Mesodermal cell (in vitro differentiated cells): Measurements from ENCODE around the gene LAIR2.

Experiments used
- H3K27ac ChIP-seq: 2 replicates; pipeline ENCODE4 v1.7.0; 2013; ENCODE audit warnings: mild to moderate bottlenecking, low read depth, low read length, moderate library complexity; ENCODE audit not compliant: severe bottlenecking
- H3K36me3 ChIP-seq: 2 replicates; pipeline ENCODE4 v1.7.1; 2013; ENCODE audit warnings: mild to moderate bottlenecking, low read length, moderate library complexity; ENCODE audit not compliant: control insufficient read depth, insufficient read depth
- H3K4me1 ChIP-seq: one replicate; pipeline ENCODE4 v1.7.1; 2013; ENCODE audit warnings: mild to moderate bottlenecking, low read length; ENCODE audit not compliant: insufficient read depth, control insufficient read depth, poor library complexity, severe bottlenecking
- H3K4me3 ChIP-seq: 2 replicates; pipeline ENCODE4 v1.7.0; 2013; ENCODE audit warnings: low read length, control low read depth, mild to moderate bottlenecking; ENCODE audit not compliant: insufficient read depth, poor library complexity, severe bottlenecking; ENCODE audit errors: extremely low read depth
- H3K9me3 ChIP-seq: 2 replicates; pipeline ENCODE4 v1.7.1; 2013; ENCODE audit warnings: mild to moderate bottlenecking, low read length, moderate library complexity; ENCODE audit not compliant: control insufficient read depth
- WGBS, 2 experiments: methylation state at CpG; one replicate each; pipeline ENCODE4 v1.1.5; 2013; ENCODE audit warnings: missing lambda C conversion rate in 2 of 2; ENCODE audit not compliant: insufficient coverage in 2 of 2; 5-methylcytosine and 5-hydroxymethylcytosine counted together

Gene LAIR2

DNA sequence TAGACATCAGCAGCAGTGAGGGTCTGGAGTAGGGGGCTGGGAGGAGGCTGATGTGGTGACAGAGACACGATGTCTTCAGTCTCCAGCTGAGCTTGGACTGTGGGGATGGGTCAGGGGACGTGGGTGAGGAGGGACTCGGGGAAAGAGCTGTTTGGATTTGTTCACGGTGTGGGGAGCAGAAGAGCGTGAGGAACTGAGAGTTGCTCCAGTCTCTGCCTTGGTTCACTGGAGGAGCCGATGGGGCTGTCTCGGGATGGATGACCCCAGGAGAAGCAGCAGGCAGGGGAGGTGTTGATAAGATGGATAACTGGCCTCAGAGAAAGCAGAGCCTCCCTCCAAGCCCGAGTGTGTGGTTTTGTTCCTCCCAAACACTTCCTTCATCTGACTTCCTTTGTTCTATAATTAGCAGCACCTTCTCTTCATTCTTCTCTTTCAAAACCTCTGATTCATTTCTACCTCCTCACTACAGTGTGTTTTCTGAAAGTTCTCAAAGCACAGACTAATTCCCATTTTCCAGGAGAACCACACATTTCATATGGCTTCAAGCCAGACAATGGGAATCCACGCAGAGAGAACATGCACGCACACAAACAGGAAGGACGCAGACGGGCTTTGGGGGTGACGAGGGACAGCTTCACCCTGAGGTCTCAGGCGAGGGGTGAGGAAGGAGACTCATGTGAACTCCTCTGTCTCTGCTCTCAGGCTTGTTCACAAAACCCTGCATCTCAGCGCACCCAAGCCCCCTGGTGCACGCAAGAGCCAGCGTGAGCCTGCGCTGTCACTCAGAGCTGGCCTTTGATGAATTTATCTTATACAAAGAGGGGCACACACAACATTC is 18.6 kb downstream of the LAIR2 start:
- 66 to 68% methylated on average over 11 of the region's 18 CpGs for whole genome bisulfite sequencing, 2 experiments
- no peak overlapping the region for H3K4me3 ChIP-seq
- H3K4me1 ChIP-seq, result no peaks in the 10 kb centered on the region
- H3K36me3 ChIP-seq, result no peaks in the 10 kb centered on the region
- peaks cover 56% of the 10 kb centered on the region for H3K9me3 ChIP-seq
- no peak overlapping the region for H3K27ac ChIP-seq

DNA sequence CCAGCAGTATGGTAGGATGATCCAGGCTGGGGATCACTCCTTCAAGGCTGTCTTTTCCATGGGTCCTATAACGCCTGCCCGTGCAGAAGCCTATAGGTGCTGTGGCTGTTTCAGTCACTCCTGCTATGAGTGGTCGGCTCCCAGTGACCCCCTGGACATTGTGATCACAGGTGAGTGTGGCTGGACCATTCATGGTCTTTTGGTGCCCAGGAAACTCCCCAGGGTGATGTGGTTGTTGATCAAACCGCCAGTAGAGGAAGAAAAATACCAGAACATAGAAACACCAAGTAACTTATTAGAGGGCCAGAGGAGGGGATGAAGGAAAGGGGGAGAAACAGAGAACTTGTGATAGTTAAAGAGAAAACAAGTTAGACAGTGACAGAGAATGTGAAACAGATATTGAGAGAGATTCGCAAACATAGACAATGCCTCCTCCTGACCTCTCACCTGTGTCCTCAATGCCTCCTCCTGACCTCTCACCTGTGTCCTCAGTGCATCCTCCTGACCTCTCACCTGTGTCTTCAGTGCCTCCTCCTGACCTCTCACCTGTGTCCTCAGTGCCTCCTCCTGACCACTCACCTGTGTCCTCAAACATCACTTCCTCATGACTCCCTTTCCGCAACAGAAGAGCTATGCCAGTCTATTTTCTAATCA is 19.4 kb downstream of the LAIR2 start:
- peaks cover 54% of the 10 kb centered on the region for H3K9me3 ChIP-seq
- no peaks in the 10 kb centered on the region for H3K4me1 ChIP-seq
- 74 to 89% methylated on average over 3 to 4 of the region's 6 CpGs for WGBS, 2 experiments
- H3K27ac ChIP-seq, result no peak overlapping the region
- no peaks in the 10 kb centered on the region for H3K36me3 ChIP-seq
- H3K4me3 ChIP-seq, result no peak overlapping the region

DNA sequence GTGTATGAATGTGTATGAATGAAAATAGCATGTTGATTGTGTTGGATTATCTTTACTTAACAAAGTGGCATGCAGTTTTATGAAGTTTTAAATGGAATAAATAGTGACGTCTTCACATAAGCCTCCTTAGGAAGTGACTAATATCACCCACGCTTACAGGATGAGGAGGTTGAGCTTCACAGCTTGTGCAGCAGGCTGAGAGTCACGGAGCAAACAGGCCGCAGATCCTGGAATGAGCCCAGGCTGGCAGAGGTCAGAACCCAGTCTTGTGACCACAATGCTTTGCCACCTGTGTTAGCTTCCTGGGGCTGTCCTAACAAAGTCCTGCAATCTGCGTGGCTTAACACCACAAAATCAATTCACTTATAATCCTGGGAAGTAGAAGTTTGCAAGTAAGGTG is 20.8 kb downstream of the LAIR2 start:
- Histone ChIP-seq H3K9me3 (peaks cover 61% of the 10 kb centered on the region), H3K4me1 (no peaks in the 10 kb centered on the region), H3K27ac (no peak overlapping the region), H3K4me3 (no peak overlapping the region), H3K36me3 (no peaks in the 10 kb centered on the region)
- WGBS, 2 experiments, result 61 to 71% methylated on average over 3 to 4 of the region's 5 CpGs

DNA sequence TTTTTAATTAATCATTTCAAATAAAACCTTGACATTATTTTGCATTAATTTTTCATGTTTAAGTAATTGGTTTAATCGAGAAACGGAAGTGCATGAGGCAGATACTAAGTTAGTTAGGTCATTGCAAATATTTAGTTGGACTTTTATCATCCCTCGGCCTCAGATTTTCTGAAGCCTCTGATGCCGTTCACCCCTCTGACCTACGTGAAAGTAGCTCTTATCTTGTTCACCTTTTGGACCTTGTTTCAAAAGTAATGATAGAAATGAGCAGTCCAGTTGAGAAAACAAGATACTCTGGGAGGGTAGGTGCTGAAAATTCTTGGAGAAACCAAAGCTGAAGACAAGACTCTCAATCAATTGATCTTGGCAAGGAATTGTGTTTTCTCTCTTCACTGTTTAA is 23.0 kb downstream of the LAIR2 start:
- no peaks in the 10 kb centered on the region for H3K36me3 ChIP-seq
- peaks cover 59% of the 10 kb centered on the region for H3K9me3 ChIP-seq
- H3K27ac ChIP-seq, result no peak overlapping the region
- 52 to 66% methylated on average over 3 to 5 of the region's 5 CpGs for WGBS, 2 experiments
- H3K4me3 ChIP-seq, result no peak overlapping the region
- no peaks in the 10 kb centered on the region for H3K4me1 ChIP-seq

DNA sequence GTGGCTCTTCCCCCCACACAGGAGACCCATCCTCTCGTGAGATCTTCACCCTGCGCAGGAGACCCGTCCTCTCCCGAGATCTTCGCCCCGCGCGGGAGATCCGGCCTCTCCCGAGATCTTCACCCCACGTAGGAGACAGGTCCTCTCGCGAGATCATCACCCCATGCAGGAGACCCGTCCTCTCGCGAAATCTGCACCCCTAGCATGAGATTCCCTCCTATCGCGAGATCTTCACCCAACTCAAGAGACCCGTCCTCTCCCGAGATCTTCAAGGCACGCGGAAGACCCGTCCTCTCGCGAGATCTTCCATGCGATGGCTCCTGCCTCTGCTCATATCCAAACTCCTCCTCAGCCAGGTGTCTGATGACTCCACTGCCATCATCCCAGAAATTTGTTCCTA is 24.3 kb downstream of the LAIR2 start:
- no peaks in the 10 kb centered on the region for H3K36me3 ChIP-seq
- no peaks in the 10 kb centered on the region for H3K4me1 ChIP-seq
- WGBS, 2 experiments, result 77 to 83% methylated on average over 19 to 26 of the region's 26 CpGs
- H3K4me3 ChIP-seq, result no peak overlapping the region
- H3K9me3 ChIP-seq, result peaks cover 58% of the 10 kb centered on the region
- no peak overlapping the region for H3K27ac ChIP-seq

DNA sequence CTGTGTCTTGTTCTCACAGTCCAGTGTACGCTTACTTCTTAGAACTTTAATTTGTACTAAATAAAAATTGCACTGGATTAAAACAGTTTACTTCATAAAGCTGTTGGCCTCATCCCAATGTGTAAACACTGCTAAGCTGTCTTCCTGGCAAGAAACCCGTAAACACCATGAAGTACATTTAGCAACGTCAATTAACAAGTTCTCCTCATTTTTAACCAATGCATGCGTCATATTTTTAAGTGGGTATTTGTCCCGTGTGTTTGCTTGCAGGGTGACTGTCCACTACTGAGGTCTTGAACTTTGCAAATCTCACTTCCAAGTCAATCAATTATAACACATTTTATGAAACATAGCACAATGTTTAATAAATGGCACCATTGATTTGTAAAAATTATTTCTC is 28.2 kb downstream of the LAIR2 start:
- no peak overlapping the region for H3K27ac ChIP-seq
- no peaks in the 10 kb centered on the region for H3K4me1 ChIP-seq
- 82 to 83% methylated on average over 1 to 4 of the region's 5 CpGs for WGBS, 2 experiments
- H3K4me3 ChIP-seq, result no peak overlapping the region
- peaks cover 56% of the 10 kb centered on the region for H3K9me3 ChIP-seq
- no peaks in the 10 kb centered on the region for H3K36me3 ChIP-seq

DNA sequence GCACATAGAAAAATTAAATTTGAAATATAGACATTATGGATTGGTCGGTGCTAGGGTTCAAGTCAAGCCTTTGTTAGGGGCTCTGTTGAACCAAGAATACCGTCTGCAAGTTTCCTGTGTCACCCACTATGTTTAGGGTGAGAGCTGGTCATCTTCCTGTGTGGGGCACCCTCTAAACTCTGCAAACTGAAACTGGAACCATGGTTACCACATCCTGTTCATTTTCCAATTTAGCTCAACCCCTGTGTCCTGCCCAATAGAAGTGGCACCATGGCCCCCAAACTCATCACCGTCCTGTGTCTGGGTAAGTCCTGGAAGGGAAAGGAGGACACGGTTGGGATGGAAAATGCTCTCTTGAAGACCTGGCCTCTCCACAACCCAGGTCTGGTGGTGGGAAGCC is 29.9 kb downstream of the LAIR2 start:
- H3K4me3 ChIP-seq, result no peak overlapping the region
- H3K36me3 ChIP-seq, result no peaks in the 10 kb centered on the region
- no peak overlapping the region for H3K27ac ChIP-seq
- peaks cover 61% of the 10 kb centered on the region for H3K9me3 ChIP-seq
- H3K4me1 ChIP-seq, result no peaks in the 10 kb centered on the region
- WGBS, 2 experiments, result 88 to 100% methylated on average over 1 to 4 of the region's 4 CpGs

DNA sequence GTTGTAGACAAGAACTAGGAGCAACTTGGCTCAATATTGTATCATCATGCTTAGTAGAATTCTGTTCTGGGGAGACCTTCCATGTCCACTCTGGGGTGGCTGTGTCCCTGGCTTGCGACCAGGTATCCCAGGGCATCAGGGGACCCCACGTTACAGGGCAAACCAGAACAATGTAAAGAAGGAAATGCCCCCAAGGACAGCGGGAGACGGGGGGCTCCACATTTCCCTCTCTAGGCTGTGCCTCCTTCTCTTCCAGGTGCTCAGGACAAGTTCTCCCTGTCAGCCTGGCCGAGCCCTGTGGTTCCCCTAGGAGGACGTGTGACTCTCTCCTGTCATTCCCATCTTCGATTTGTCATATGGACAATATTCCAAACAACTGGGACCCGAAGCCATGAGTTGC is 30.8 kb downstream of the LAIR2 start:
- Histone ChIP-seq H3K9me3 (peaks cover 57% of the 10 kb centered on the region), H3K27ac (no peak overlapping the region), H3K4me1 (no peaks in the 10 kb centered on the region), H3K4me3 (no peak overlapping the region), H3K36me3 (no peaks in the 10 kb centered on the region)
- WGBS, 2 experiments, result 70 to 77% methylated on average over 7 to 8 of the region's 8 CpGs

DNA sequence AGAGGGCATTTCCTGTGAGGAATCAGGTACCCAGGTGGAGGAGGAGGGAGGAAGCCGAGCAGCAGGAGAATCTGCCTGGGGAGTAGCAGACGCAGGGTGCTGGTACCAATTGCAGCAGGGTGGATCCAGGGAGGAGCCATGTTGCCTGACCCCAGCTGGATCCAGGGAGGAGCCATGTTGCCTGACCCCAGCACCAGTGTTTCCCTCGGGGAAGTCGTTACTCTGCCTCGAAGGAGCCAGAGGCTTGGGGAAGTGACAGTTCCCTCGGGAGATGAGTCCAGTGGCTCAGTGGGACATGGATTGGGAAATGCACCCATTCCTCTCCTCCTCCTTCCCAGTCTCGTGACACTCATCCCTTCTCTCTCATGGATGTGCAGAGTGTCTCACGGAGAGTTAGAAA is 31.5 kb downstream of the LAIR2 start:
- no peaks in the 10 kb centered on the region for H3K36me3 ChIP-seq
- no peaks in the 10 kb centered on the region for H3K4me1 ChIP-seq
- no peak overlapping the region for H3K27ac ChIP-seq
- H3K9me3 ChIP-seq, result peaks cover 53% of the 10 kb centered on the region
- WGBS, 2 experiments, result 69 to 83% methylated on average over 5 of the region's 8 CpGs
- no peak overlapping the region for H3K4me3 ChIP-seq

DNA sequence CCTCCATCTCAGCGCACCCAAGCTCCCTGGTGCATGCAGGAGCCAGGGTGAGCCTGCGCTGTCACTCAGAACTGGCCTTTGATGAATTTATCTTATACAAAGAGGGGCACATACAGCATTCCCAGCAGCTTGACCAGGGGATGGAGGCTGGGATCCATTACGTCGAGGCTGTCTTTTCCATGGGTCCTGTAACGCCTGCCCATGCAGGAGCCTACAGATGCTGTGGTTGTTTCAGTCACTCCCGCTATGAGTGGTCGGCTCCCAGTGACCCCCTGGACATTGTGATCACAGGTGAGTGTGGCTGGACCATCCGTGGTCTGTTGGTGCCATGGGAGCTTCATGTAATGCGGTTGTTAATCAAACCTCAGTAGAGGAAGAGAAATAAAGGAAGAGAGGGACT is 33.0 kb downstream of the LAIR2 start:
- Histone ChIP-seq H3K36me3 (no peaks in the 10 kb centered on the region), H3K9me3 (peaks cover 60% of the 10 kb centered on the region), H3K4me1 (no peaks in the 10 kb centered on the region), H3K27ac (no peak overlapping the region), H3K4me3 (no peak overlapping the region)
- 76 to 86% methylated on average over 7 to 8 of the region's 9 CpGs for WGBS, 2 experiments

DNA sequence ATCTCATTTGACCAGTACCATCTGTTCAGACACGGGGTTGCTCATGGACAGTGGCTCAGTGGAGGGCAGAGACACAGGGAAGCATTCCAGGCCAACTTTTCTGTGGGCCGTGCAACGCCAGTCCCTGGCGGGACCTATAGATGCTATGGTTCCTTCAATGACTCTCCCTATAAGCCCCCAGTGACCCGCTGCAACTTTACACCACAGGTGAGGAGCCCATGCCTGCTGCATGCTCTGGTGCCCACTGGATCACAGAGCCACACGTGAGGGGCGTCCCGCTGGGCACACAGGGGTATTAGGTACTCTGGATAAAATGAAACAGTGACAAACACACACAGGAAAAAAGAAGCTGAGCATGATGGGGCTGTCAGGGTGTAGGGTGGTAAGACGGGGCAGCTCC is 34.3 kb downstream of the LAIR2 start:
- Histone ChIP-seq H3K4me1 (no peaks in the 10 kb centered on the region), H3K4me3 (no peak overlapping the region), H3K9me3 (peaks cover 65% of the 10 kb centered on the region), H3K36me3 (no peaks in the 10 kb centered on the region), H3K27ac (no peak overlapping the region)
- 64 to 71% methylated on average over 4 to 9 of the region's 9 CpGs for WGBS, 2 experiments
